NCI-H2227 (cell line): Measurements from ENCODE around the gene ASTN2.

Experiments
- DNase-seq: peaks from one replicate; lab custom pipeline; 2025; ENCODE audit not compliant: unreplicated experiment; lab: John Stamatoyannopoulos, UW

ASTN2 gene

DNA sequence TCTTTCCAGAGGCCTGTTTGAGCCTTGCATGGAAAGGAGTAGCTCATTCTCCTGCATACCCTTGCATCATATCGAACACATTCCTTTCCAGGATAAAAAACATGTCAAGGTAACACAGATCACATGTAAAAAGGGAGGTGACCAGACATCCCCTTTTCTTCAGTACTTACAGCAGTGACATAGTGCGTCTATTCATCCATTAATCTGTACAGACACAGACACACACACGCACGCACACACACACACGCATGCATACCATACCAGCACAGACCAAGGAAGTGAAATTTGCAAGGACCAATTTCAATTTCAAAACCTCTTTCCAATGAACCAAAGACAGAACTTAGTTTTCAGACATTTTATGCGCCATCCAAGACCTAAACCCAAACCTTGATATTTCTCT, 1005.2 kb downstream of the ASTN2 start:
- no peak for DNase-seq

DNA sequence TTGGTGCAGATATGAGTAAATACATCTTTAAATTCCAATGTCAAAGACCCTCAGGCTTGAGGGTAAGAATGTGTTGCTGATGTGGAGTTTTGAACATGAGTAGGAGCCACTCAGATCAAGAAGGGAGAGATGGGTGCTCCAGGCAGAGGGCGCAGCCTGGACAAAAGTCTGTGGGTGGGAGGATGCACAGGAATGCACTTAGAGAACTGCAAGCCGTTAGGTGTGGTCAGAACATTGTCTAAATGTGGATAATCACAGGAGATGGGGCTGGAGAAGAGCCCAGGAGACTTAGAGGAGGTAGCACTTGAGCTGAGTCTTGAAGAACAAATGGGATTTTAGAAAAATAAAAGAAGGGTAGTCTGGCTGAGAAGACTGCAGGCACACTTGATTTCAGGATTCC, 1005.7 kb downstream of the ASTN2 start:
- no peak for DNase-seq

DNA sequence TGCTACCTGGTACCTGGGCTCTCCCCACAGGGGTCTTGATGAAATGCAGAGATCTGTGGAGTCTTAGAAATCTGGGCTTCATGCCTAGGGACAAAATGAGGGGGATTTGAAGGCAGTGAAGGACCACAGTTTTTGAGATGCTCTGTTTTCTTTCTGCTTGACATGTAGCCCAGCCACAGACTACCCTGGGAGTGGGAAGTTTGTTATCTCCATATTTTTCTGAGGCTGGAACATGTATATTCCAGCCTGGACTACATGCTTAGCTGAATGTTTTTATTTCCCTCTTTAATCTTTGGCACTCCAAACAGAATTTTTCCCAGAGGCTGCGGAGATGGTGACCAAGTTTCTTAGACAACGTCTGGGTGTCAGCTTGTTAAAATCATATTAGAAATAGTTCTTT, 1008.4 kb downstream of the ASTN2 start:
- DNase-seq, result no peak

DNA sequence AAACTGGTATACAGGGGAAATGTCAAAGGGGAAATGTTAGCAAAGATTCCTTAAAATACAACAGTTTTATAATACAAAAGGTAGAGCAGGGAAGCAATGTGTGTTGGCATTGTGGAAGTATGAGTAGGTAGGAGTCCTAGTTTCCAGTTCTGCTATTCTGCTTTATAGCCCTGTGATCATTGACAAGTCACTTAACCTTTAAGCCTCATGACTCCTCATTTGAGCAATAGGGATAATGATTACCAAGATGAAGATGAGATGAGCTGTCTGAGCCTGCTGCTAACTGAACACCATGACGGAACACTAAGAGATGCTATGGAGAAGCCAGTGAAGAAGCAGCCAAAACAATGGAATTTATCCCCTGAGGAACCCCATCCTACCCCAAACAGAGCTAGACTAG, 1009.5 kb downstream of the ASTN2 start:
- no peak for DNase-seq

DNA sequence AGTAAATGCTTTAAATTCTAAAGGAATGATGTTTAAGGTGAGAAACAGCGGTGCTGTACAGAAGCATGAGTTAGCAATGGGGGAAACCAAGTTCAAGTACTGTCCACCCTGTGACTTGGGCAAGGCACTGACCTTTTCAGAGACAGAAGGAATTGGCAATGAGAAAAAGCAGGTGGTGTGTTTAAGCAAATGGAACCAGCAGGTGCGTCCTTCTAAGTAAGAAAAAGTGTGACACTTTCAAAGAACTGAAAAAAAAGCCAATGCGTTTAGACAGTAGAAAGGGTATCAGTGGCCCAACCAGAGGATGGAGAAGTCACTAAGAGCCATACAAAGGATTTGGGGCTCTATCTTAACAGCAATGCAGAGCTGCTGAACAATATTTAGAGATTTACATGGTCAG, 1010.6 kb downstream of the ASTN2 start:
- DNase-seq, result no peak

DNA sequence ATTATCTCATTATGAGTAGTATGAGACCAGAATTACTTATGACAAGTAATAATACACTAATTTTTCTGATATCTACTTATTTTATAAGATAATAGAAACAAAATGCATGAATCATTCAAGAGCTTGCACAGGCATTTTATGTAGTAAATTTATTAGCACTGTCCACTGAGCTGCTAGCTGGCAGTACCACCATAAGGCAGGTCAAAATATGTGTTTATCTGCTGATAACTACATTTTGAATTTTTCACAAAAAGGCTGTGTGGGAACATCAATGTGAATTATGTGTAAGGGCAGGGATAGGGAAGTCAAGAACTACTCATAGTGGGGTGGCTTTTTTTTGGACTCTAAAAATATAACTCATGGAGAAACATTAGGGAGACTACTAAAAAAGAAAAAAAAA, 1011.7 kb downstream of the ASTN2 start:
- no peak for DNase-seq

DNA sequence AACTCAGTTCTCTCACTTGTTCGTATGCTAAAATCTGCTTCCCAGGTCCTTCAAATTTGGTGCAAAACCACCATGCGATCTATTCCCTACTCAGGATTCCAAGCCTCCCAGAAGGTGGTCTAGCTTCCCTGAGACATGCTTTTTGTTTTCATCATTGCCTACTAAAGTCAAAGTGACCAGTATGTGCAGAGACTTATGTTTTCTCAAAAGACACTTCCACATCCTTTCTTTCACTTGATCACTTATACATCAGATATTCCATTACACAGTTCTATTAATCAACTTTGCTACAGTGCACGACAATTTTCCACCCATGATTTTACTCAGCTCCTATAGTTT, 1019.2 kb downstream of the ASTN2 start:
- no peak for DNase-seq

DNA sequence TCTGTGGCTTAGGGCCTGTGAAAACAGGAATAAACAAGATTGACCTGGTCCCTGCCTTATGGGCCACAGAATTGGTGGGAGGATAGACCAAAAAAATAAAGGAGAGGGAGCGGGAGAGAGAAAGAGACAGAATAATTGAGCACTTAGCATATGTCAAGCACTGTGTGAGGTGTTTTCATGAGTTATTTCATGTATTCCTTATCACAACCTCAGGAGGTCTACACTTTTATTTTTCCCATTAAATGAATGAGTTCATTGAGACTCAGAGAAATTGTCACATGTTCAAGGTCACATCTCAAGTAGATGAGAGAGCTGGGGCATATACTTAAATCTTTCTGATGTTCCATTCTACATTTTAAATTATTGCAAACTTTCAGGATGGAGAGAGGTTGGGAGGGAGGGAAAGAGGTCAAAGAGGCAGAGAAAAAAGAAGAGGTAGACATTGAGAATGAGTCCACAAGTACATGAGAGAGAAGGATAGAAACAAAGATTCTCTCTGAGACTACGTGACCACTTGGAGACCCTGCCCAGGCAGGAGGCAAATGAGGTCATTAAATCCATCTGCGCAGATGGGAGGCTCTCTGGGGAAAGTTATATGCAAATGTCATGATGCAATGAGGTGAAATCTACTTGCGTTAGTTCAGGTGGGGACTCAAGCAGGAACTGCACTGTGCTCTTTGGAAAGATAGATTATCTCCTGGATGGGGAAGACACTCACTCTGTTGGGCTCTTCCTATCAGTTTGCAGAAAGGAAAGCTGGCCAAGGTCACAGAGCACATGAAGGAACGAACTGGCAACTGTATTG, 1019.8 kb downstream of the ASTN2 start:
- no peak for DNase-seq

DNA sequence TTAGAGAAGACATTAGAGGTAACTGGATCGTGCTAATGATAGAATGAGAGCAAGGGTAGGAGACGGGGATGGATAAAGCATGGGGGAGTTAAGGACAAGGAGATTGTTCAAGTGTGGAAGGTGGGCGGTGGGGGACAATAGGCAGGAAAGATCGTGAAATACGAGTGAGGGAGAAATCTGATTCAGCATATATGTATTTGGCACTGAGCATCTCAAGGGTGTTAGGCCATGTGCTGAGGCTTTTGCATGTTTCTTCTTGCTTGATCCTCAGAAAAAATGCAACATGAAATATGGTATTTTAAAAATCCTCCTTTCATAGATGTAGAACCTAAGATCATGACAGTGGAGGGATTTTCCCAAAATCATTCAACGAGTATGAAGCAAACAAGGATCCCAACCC, 1020.8 kb downstream of the ASTN2 start:
- DNase-seq, result no peak

DNA sequence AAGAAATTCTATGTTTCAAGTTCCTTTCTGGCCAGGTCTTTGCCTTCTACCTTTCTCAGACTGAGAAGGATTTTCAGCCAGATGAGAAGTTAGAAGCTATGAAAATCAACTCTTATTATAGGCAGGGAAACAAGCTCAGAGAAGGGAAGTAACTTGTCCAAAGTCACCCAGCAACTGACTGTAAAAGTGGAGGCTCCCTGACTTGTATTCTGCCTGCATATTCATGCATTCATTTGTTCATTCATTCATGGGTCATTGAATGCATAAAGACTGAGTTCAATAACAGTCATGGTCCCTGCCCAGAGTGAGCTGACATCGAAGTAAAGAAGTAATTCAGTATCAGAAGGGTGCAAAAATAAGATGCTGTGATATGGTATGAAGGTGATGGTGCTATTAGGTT, 1021.7 kb downstream of the ASTN2 start:
- no peak for DNase-seq

DNA sequence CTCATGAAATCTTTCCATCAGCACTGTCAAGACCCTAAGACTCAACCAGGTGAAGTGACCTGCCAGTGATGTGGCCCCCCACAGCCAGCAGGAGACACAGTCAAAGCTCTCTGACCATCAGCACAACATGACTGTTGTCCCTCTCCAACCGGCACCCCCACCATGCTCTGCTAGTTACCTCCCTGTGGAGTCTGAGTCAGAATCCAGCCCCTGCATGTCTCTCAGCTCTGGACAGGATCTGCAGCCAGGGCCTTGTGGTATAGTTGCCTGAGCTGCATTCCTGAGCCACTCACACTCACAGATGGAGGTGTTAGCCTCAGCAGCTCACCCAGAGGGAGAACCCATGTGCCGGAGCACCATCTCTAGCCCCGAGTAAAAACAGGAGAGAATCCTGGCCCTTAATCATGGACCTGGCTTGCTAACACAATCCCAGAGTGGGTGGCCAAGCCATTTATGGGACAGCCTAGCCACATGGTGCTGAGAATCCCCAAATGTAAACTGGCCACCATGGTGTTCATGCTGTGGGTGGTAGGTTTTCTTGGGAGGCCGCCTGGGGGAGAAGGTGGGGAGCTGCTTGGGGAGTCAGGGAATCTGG, 1023.5 kb downstream of the ASTN2 start:
- no peak for DNase-seq

DNA sequence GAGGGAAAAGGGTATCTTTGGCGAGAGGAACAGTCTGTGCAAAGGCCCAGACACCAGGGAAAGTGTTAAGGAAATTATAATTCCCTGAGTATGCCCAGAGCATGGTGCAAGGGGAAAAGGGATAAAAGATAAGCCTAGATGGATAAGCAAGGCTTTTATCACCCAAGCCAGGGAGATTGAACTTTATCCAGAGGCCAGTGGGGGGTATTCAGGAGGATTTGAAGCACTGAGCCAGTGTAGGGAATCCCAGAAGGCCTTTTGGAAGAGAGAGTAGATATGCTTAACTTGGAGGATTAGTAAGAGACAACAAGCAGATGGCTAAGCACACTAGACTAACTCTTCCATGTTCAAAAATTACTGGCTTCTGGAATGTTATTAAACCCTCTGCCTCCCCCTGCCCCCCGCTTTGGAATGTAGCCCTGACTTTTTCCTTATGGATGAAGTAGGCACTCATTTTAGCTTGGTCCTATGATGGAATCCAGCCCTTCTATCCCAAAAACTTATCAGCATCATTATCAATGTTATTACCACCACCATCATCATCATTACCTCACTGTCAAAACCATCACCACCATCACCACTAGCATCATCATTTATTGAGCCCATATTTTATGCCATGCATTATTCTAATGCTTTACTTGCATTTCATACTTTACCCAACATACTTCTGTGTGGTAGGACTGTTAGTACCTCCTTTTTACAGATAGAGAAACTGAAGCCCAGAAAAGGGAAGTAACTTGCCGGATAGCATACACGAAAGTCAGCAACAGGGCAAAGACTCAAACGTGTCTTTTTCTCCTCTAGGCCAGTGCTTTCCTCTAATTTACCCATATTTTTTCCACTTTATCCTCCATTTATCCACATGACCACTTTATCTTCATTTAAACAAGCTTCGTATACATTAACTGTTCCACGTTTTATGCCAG, 1024.3 kb downstream of the ASTN2 start:
- no peak for DNase-seq

DNA sequence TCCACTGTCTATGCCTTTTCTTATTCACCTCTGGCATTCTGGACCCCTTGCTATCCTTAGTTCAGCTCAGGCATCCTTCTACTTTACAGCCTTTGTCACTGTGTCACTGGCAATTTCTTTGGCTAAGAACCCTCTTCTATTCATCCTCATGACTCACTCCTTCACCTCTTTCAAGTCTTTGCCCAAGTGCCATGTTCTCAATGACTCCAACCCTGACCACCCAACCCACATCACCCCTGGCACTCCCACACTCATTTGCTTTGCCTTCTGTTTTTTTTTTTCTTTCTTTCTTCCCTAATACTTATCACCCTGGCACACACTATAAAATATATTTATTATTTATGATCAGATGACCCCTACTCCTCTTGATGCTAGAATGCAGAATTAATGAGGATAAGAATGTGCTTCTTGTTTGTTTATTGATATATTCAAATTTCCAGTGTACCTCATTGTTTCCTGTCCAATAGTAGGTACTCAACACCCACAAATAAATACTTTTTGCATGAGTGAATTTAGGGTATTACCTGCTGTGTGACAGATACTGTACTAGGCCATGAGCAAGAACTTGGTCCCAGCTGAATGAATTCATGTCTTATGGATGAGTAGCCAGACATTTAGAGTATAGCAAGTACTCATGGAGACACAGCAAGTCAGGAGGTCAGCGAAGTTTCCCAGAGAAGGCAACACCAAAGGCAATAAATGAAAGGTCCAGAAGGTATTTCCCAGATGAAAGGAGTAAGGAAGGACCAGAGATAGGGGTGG, 1025.1 kb downstream of the ASTN2 start:
- no peak for DNase-seq

DNA sequence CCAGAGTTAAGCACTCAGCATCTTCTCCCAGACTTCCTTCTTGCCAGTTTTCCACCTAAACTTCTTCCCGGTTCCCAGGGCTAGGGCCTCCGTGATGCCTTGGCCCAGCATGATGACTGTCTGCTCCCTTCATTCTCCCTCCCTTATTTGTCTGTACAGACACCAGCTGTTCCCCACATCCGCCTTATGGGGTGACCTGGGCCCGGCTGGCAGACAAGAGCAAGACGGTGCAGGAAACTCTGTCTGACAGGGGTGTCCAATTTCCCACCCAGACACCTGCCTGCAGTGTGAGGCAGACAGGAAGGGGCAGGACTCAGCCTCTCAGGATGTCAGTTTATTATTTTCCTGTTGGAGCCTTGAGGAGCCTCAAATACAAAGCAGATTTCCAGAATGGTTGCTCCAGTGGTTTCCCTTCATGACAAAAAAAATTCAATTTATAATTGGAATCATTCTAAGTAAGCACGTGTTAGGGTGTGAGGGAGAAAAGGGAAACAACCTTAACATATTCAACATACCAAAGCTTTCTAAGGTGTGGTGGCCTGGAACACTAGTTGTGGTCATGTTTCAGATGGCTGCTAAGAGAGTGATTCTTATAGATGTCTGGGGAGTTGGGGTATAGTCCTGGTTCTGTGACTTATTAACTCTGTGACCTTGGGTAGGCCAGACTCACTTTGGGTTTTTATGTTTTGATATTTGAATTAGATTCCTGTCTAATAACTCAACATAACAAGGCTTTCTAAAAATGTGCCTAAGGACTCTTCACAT, 1026.7 kb downstream of the ASTN2 start:
- DNase-seq, result no peak

DNA sequence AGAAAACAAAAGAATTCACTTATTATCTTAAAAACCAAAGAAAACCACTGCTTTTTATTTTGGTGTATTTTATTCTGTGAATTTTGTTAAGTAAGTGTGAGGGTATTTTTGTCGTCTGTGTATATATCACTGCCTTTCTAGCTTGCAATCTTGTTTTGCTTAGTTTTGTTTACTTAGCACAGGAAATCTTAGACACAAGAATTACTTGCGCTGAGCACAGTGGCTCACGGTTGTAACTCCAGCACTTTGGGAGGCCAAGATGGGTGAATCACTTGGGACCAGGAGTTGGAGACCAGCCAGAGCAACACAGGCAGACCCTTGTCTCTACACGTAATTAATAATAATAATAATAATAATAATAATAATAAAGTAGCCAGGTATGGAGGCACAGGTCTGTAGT, 1030.9 kb downstream of the ASTN2 start:
- no peak for DNase-seq

DNA sequence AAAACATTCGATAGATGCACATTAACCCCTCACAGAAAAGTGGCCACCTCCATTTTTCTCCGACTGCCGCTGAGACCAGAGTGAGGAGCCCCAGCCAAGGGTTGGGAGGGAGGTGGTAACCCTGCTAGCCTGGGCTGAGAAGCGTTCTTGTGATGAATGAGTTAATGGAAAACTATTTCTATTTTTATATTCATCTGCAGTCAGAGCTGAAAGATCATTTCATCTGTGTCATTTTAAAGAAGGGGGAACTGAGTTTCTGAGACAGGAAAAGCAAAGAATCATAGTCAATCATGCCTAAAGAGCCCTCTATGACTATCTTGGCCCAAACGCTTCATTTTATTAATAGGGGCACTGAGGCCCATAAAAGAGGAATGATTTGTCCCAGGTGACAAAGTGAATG, 1031.7 kb downstream of the ASTN2 start:
- DNase-seq, result no peak

DNA sequence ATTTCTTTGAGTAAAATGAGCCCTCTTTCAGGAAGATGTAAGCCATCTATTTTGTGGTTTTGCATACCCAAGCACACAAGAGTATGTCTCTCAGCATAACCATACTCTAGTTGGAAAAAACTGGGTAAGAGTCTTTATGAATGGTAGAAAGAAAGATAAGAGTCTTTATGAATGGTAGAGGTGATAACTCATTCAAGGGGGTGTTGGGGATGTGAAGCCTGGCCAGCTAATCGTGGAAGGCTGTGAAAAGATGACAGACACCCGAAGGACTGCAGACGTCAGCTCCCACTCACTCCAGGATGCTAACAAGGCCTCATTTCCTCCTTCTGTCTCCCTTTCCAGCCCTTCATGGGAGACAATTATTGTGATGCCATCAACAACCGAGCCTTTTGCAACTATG, 1032.8 kb downstream of the ASTN2 start:
- DNase-seq, result no peak

DNA sequence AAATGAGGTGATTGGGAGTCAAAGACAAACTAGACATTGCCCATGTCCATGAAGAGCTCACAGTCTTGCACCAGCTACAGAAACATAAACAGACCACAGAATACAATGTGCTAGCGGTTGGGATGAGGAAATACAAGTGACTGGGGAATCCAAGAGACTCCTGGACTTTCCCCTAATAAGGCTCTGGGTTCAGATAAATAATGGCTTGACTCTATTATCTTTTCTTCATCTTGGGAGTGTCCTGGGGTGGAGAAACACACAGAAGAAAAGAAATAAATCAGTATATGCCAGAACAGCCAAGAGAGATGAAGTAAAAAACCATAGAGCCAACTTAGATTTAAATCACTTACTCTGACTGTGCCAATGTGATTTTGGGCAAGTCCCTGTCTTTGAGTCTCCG, 1033.5 kb downstream of the ASTN2 start:
- DNase-seq, result no peak

DNA sequence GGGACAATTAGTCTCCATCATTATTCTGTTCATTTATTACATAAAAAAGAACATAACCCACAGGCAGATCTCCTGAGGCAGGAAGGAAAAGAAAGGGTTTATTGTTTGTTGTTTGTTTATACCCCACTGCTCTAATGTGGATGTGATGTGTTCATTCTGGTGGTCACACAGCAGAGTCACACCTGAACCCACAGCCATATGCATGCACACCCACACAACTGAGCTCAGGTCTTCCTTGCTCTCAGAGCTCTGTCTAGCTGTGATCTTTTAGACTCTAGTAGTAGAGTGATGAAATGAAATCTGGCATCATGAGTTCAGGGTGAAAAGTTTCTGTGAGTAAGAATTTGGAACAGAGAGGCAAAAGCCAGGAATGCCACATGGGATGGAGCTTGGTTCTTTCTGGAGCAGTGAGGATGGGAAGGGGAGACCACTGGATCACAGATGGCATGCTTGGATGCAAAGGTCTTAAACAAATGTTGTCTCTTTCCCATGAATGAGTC, 1034.3 kb downstream of the ASTN2 start:
- no peak for DNase-seq

DNA sequence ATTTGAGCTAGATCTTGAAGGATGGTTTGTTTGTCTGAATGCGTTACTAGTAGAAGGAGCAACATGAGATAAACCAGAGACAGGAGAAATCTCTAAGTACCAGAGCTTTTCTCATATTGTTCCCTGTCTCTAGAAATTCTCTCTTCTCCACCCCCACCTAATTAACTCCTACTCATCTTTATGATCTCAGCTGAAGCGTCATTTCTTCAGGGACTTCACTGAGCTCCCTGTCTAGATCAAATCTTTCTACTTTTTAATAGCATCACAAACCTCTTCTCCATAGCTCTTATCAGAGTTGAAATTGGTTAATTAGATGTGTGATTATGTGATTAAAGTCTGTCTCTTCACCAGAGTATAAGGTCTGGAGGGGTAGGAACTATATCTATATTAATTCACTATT, 1035.0 kb downstream of the ASTN2 start:
- no peak for DNase-seq
